NCI-H1694 (cell line): ENCODE data around the gene C12orf57.
"Not testable (repeated sequence)": the region's sequence is repeated elsewhere in the genome, so short reads cannot be mapped to it uniquely, and the experiment has no call there.

Experiments used
- DNase-seq: peaks from one replicate; lab custom pipeline; 2025; lab: John Stamatoyannopoulos, UW

Gene C12orf57

GRCh38 chr12:6943722-6944380 is at the start of gene C12orf57, which contains the start of gene RNU7-1:
Gene C12orf57, plus strand, starts transcription at chr12:6944022. Its CDS starts 100 bp downstream, at chr12:6944122.
Gene RNU7-1, plus strand, starts transcription at chr12:6943816.
- DNase-seq = peak; percentile 99

- no peak for DNase-seq
Observed at GRCh38 chr12:6894321-6894720, 49.5 kb upstream of the C12orf57 start.

- DNase-seq = no peak
Observed at GRCh38 chr12:6896846-6897435, 46.9 kb upstream of the C12orf57 start.

GRCh38 chr12:6899427-6899826 is 44.4 kb upstream of the C12orf57 start:
- no peak for DNase-seq

- no peak for DNase-seq
Observed at GRCh38 chr12:6899837-6900519, 43.8 kb upstream of the C12orf57 start.

- no peak for DNase-seq
Observed at GRCh38 chr12:6902448-6902847, 41.4 kb upstream of the C12orf57 start.

- no peak for DNase-seq
Observed at GRCh38 chr12:6903722-6904121, 40.1 kb upstream of the C12orf57 start.

- DNase-seq = peak; percentile 99
Observed at GRCh38 chr12:6904280-6905276, 39.2 kb upstream of the C12orf57 start, which contains the start of gene LRRC23. Gene LRRC23, plus strand, starts transcription at chr12:6904822. Its CDS starts 812 bp downstream, at chr12:6905634.

- no peak for DNase-seq
Observed at GRCh38 chr12:6905414-6906040, 38.3 kb upstream of the C12orf57 start.

GRCh38 chr12:6908141-6908540 is 35.7 kb upstream of the C12orf57 start:
- not testable (repeated sequence) for DNase-seq

GRCh38 chr12:6909421-6910145 is 34.2 kb upstream of the C12orf57 start:
- no peak for DNase-seq

GRCh38 chr12:6912164-6912935 is 31.5 kb upstream of the C12orf57 start:
- DNase-seq = no peak

- peak; percentile 33 for DNase-seq
Observed at GRCh38 chr12:6914246-6914946, 29.4 kb upstream of the C12orf57 start, which contains the start of gene ENO2. Gene ENO2, plus strand, starts transcription at chr12:6914580. Its CDS starts 1,253 bp downstream, at chr12:6915833.

GRCh38 chr12:6914947-6915788 is 28.7 kb upstream of the C12orf57 start:
- DNase-seq = no peak

GRCh38 chr12:6915789-6916285 is 28.0 kb upstream of the C12orf57 start:
- no peak for DNase-seq

GRCh38 chr12:6916426-6917200 is 27.2 kb upstream of the C12orf57 start:
- DNase-seq = no peak
